Measurements from ENCODE around the gene LRRC26. TPM values are rescaled to one million over a fixed set of nuclear protein-coding genes. Genes with fewer than 3 reads are reported as not detected.

Gene LRRC26
- total and polyA plus RNA-seq, 2 donors (not counting 3 experiments of a cell fraction or from before 2014, with no cell fraction given), result 0.08 TPM; not detected in 1

DNA sequence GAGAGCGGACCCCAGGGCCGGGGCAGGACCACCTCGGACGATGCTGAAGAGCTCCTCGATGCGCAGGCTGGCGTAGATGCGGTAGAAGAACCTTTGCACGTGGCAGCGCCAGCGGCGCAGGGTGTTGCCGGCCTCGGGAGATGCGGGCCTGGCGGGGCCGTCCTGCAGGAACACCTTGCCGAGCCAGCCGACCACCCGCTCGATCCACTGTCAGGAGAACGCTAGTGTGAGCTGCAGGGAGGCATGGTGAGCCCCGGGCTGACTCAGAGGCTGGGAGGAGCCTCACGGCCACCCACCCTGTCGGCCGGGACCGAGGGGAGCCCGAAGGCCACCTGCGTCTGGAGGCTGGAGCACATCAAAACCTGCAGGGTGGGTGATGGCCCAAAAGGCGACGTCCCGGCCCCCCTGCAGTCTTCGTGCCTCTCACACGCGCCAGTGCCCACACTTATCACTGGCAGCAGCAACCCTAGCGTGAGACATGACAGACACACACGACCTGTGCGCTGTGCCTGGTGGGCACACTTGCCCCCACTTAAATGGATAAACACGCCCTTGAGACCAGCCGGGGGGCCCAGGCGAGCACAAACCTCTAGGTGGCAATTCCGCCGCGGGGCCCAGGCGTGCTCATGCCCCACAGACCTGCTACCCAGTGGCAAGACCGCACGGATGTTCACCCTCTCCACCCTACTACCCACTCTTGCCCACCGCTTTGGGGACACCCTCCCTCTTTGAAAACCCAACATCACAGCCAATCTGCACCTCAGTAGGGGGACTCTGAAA lies 15.2 kb upstream of the LRRC26 start:
- POLR2A ChIA-PET, result no interaction called here
- DNase-seq (ENCODE audit: low read depth, low spot score) (no peak), FAIRE-seq (no peak)
- dilution Hi-C loops (cut with MboI; ENCODE audit: extremely low pct_ligation_motif_present, low sequenced_read_pairs), result no loop called here
- no peak for TF ChIP-seq GATA2 (IDR thresholded peaks at IDR 0.05; ENCODE audit: insufficient read depth, insufficient read length, low read depth, low read length)
- TF ChIP-seq, protein P1, sequence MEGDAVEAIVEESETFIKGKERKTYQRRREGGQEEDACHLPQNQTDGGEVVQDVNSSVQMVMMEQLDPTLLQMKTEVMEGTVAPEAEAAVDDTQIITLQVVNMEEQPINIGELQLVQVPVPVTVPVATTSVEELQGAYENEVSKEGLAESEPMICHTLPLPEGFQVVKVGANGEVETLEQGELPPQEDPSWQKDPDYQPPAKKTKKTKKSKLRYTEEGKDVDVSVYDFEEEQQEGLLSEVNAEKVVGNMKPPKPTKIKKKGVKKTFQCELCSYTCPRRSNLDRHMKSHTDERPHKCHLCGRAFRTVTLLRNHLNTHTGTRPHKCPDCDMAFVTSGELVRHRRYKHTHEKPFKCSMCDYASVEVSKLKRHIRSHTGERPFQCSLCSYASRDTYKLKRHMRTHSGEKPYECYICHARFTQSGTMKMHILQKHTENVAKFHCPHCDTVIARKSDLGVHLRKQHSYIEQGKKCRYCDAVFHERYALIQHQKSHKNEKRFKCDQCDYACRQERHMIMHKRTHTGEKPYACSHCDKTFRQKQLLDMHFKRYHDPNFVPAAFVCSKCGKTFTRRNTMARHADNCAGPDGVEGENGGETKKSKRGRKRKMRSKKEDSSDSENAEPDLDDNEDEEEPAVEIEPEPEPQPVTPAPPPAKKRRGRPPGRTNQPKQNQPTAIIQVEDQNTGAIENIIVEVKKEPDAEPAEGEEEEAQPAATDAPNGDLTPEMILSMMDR (IDR thresholded peaks at IDR 0.05; ENCODE audit: extremely low read depth in 1 of 2, insufficient read depth in 1 of 2, low read depth in 1 of 2, low read length in 2 of 2), result no peak
- no peak for TF ChIP-seq FOS (IDR thresholded peaks at IDR 0.05; ENCODE audit: borderline replicate concordance, insufficient read depth, low read length)
- no peak for TF ChIP-seq MYC (IDR thresholded peaks at IDR 0.05; ENCODE audit: low read depth, low read length)
- TF ChIP-seq POLR2AphosphoS5 (IDR thresholded peaks at IDR 0.05; ENCODE audit: insufficient read depth, low read depth, low read length), result no peak
- Histone ChIP-seq H3K9me1 (replicated peaks; ENCODE audit: control insufficient read depth, extremely low read depth, insufficient read depth, low read length) (no peaks in the 10 kb centered on the region), H3K79me2 (ENCODE audit: control insufficient read depth, insufficient read depth, low read length) (peaks cover 29% of the 10 kb centered on the region), H3K27ac (ENCODE audit: insufficient read depth, low read depth, low read length) (no peak overlapping the region), H4K20me1 (replicated peaks; ENCODE audit: control insufficient read depth, extremely low read depth, insufficient read depth, low read length) (no peaks in the 10 kb centered on the region), H3K36me3 (ENCODE audit: control insufficient read depth in 2 of 2, extremely low read depth in 1 of 2, insufficient read depth in 2 of 2, low read length in 2 of 2) (peaks cover 0 to 50% of the 10 kb centered on the region in 2 experiments), H2AFZ (ENCODE audit: low read depth, low read length) (no peak overlapping the region), H3K9ac (replicated peaks; ENCODE audit: extremely low read depth, insufficient read depth, low read length) (no peak overlapping the region), H3K4me1 (ENCODE audit: control insufficient read depth, extremely low read depth, insufficient read depth, low read length) (peaks cover 17% of the 10 kb centered on the region), H3K27me3 (ENCODE audit: control insufficient read depth in 2 of 2, insufficient read depth in 2 of 2, low read length in 2 of 2) (no peaks in the 10 kb centered on the region), H3K4me2 (ENCODE audit: insufficient read depth, low read length) (no peak overlapping the region), H3K9me3 (replicated peaks; ENCODE audit: control insufficient read depth, insufficient read depth, low read length) (no peaks in the 10 kb centered on the region), H3K4me3 (replicated peaks in 1 of 3; ENCODE audit: insufficient read depth in 1 of 3, low read depth in 1 of 3, low read length in 3 of 3) (no peak overlapping the region)
- CTCF ChIA-PET, result no interaction called here
- no TSS peak for BruUV-seq (replicated peaks)
- intact Hi-C loops (cut with micrococcal nuclease), result no loop called here

Measured in endothelial cell of umbilical vein (primary cell).